ENCODE measurements around the gene PEX5L.

PEX5L gene

DNA sequence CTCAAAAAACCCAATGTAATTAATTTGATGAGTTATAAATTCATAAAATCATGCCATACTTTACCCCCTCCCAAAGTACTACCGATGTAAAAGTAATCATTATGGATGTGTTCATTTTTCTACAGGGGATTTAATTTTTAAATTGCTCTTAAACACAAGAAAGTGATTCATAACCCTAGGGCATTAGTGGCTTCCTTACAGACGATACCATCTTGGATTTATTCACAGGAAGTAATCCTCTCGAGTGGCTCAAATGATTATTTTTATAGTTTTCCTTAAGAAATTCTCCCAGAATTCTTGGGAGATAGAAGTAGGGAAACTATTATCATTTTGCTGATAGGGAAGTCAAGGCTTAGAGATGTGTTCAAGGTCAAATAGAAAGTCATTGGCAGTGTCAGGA, 80.9 kb downstream of the PEX5L start:
- no peak overlapping the region for H3K4me3 ChIP-seq (ENCODE audit: low read length)
- DNase-seq (ENCODE audit: low read depth), result no peak
- H3K9me3 ChIP-seq (ENCODE audit: control insufficient read depth, low read length), result no peaks in the 10 kb centered on the region
- peaks cover 7% of the 10 kb centered on the region for H3K4me1 ChIP-seq (ENCODE audit: control insufficient read depth, insufficient read depth, low read length)
- H3K9ac ChIP-seq (ENCODE audit: low read length), result no peak overlapping the region
- no peaks in the 10 kb centered on the region for H3K36me3 ChIP-seq (ENCODE audit: control insufficient read depth, insufficient read depth, low read length, severe bottlenecking)
- no peaks in the 10 kb centered on the region for H3K27me3 ChIP-seq (replicated peaks; ENCODE audit: control insufficient read depth, insufficient read depth, low read length)

DNA sequence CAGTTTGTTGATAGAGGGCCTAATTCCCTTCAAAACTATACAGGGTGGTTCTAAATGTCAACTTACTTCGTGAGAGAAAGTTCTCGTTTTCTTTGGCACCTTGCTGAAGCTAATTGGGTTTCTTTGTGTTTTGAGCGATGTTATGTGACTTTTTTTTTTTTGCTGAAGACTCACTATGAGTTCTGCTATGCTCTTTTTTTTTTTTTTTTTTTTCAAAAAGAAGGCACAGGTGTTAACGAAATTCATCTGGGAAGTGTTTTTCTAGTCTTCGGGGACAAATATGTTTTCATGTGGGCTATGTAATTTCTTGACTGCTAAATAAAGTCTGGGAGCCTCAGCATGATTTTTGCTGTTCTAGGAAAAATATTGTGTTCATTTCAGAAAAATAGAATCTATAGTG, 81.5 kb downstream of the PEX5L start:
- Histone ChIP-seq H3K4me1 (ENCODE audit: control insufficient read depth, insufficient read depth, low read length) (peaks cover 7% of the 10 kb centered on the region), H3K9me3 (ENCODE audit: control insufficient read depth, low read length) (no peaks in the 10 kb centered on the region), H3K27me3 (replicated peaks; ENCODE audit: control insufficient read depth, insufficient read depth, low read length) (no peaks in the 10 kb centered on the region), H3K9ac (ENCODE audit: low read length) (no peak overlapping the region), H3K36me3 (ENCODE audit: control insufficient read depth, insufficient read depth, low read length, severe bottlenecking) (no peaks in the 10 kb centered on the region), H3K4me3 (ENCODE audit: low read length) (no peak overlapping the region)
- DNase-seq (ENCODE audit: low read depth), result no peak

DNA sequence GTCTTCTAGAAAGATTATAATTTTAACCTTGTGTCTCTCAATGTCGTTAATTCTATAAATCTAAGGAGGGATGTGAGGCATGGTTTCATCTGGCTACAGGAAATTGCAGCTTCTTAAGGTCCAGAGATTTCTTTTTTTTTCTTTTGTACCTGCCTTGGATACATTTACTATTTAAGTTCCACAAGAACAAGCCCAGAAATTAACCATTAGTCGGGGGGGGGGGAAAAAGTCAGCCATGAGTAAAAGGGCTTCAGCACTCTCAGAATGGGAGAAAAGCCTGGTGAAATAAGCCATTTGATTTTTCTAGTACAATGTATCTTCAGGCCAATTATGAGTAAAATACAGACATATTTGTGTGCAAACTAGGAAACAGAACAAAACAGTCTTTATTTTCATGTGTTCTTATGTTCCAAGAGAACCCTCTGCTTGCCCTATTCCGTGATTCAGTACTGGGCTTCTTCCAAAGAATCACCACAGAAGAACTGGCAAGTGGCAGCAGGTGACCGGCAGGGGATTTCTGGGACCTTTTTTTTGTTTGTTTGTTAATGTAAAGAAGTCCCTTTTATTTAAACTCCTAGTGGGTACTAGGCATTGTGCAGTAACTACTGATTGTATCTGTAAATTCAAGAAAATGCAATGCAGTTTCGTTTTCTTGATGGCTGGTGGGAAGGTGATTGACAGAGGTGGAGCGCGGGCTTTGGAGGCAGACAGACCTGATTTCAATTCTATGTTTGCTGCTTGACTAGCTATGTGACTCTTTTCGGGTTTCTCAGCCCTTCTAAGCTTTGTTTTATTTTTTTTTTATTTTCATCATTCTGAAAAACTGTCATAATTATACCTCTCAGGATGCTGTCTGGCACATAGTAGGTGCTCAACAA, 82.5 kb downstream of the PEX5L start:
- no peak for DNase-seq (ENCODE audit: low read depth)
- no peaks in the 10 kb centered on the region for H3K36me3 ChIP-seq (ENCODE audit: control insufficient read depth, insufficient read depth, low read length, severe bottlenecking)

DNA sequence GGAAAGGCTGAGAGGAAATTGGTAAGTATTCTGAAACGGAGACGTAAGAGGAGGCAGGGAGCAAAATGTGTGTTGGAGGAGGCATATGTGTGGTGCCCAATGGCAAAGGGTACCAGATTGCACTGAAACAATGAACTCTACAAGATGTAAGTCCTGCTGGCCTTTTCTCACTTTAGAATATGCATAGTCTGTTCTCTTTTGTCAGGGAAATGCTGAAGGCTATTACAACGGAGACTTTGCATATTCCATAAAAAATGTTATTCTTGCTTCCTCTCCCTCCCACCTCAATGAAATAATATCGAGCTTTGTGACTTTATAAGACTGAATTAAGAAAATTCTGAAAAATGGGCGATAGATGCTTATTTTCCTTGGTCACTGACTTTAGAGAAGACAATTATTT, 85.9 kb downstream of the PEX5L start:
- no peak for DNase-seq (ENCODE audit: low read depth)
- H3K4me3 ChIP-seq (ENCODE audit: low read length), result no peak overlapping the region
- no peaks in the 10 kb centered on the region for H3K4me1 ChIP-seq (ENCODE audit: control insufficient read depth, insufficient read depth, low read length)
- H3K27me3 ChIP-seq (replicated peaks; ENCODE audit: control insufficient read depth, insufficient read depth, low read length), result no peaks in the 10 kb centered on the region
- no peak overlapping the region for H3K9ac ChIP-seq (ENCODE audit: low read length)
- no peaks in the 10 kb centered on the region for H3K36me3 ChIP-seq (ENCODE audit: control insufficient read depth, insufficient read depth, low read length, severe bottlenecking)
- H3K9me3 ChIP-seq (ENCODE audit: control insufficient read depth, low read length), result no peaks in the 10 kb centered on the region

More for the DNA sequence above, 82.5 kb downstream of the PEX5L start:
- Histone ChIP-seq H3K4me1 (ENCODE audit: control insufficient read depth, insufficient read depth, low read length) (peaks cover 7% of the 10 kb centered on the region), H3K27me3 (replicated peaks; ENCODE audit: control insufficient read depth, insufficient read depth, low read length) (no peaks in the 10 kb centered on the region), H3K9ac (ENCODE audit: low read length) (no peak overlapping the region), H3K4me3 (ENCODE audit: low read length) (no peak overlapping the region), H3K9me3 (ENCODE audit: control insufficient read depth, low read length) (no peaks in the 10 kb centered on the region)

DNA sequence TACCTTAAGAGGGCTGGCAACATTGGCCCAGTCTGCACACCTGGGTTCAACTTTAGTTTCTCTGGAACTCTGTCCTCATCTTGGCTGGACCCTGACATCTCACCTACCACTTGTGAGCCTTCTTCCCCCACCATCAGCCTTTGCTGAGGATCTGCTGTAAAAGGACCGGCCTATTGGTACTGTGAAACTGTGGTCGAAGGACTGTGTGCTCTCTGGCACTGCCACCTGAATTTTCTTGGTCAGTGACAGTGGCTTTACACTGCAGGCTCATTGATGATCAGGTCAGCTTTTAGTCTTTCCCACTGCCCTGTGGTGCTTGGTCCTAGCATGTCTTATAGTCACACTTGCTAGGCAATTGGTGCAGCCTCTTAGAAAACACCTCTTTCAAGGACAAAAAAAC, 86.9 kb downstream of the PEX5L start:
- H3K27me3 ChIP-seq (replicated peaks; ENCODE audit: control insufficient read depth, insufficient read depth, low read length), result no peaks in the 10 kb centered on the region
- no peaks in the 10 kb centered on the region for H3K9me3 ChIP-seq (ENCODE audit: control insufficient read depth, low read length)
- no peak for DNase-seq (ENCODE audit: low read depth)
- H3K36me3 ChIP-seq (ENCODE audit: control insufficient read depth, insufficient read depth, low read length, severe bottlenecking), result no peaks in the 10 kb centered on the region
- H3K4me3 ChIP-seq (ENCODE audit: low read length), result no peak overlapping the region
- H3K4me1 ChIP-seq (ENCODE audit: control insufficient read depth, insufficient read depth, low read length), result peaks cover 5% of the 10 kb centered on the region
- H3K9ac ChIP-seq (ENCODE audit: low read length), result no peak overlapping the region

DNA sequence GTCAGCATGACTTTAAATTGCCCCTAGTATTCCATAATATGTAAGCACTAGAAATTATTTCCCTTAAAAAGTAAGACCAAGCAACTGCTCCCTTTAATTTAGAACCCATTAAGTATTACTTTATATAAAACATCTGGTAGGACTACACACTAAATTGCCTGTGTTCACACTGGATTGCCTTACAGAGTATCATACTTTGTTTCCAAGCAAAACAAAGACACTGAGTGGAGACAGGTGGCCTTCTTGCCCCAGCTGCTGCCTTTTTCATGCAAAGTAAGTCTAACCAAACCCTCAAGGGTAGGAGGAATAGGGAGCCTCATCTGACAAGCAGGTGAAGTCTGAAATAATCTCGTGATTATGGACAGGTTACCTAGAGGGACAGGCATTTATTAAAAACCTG, 87.3 kb downstream of the PEX5L start:
- no peak for DNase-seq (ENCODE audit: low read depth)
- H3K27me3 ChIP-seq (replicated peaks; ENCODE audit: control insufficient read depth, insufficient read depth, low read length), result no peaks in the 10 kb centered on the region
- no peak overlapping the region for H3K4me3 ChIP-seq (ENCODE audit: low read length)
- H3K36me3 ChIP-seq (ENCODE audit: control insufficient read depth, insufficient read depth, low read length, severe bottlenecking), result no peaks in the 10 kb centered on the region
- no peaks in the 10 kb centered on the region for H3K9me3 ChIP-seq (ENCODE audit: control insufficient read depth, low read length)
- H3K4me1 ChIP-seq (ENCODE audit: control insufficient read depth, insufficient read depth, low read length), result peaks cover 5% of the 10 kb centered on the region
- H3K9ac ChIP-seq (ENCODE audit: low read length), result no peak overlapping the region

DNA sequence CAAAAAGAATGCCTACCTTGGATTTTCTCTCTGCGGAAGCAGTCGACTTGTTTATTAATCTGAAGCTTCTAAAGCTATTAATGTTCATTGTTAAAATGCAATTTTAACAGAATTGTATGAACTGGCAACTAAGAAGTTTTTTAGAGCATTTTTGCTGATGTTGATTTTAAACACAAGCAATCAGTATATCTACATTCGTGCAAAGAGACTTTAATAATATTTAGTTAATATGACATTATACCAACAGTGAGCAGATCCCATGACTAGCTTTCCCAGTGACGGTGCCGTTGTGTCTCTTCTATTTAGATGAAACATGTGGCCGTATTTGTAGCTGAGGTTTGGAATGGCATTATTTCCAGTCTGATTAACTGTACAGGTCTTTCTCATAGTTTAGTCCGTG, 88.0 kb downstream of the PEX5L start:
- Histone ChIP-seq H3K36me3 (ENCODE audit: control insufficient read depth, insufficient read depth, low read length, severe bottlenecking) (no peaks in the 10 kb centered on the region), H3K4me1 (ENCODE audit: control insufficient read depth, insufficient read depth, low read length) (peaks cover 5% of the 10 kb centered on the region)

DNA sequence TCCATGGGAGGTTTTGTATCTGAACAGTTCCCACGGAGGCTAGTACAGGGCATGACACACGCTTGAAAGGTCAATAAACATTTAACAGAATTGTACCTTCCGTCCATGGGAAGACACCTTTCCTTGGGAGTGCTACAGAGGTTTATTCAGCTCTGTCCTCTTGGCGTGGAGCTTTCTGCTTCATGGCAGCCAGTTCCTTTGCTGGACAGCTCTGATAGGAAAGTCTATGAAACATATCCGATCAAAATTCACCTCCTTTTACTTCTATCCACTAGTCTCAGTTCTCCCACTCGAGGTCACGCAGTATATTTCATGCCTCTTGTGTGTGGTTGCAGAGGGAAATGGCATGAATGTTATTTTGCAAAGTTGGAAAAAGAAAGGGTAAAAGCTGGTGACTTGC, 91.2 kb downstream of the PEX5L start:
- peaks cover 22% of the 10 kb centered on the region for H3K4me1 ChIP-seq (ENCODE audit: control insufficient read depth, insufficient read depth, low read length)
- no peaks in the 10 kb centered on the region for H3K27me3 ChIP-seq (replicated peaks; ENCODE audit: control insufficient read depth, insufficient read depth, low read length)
- no peak overlapping the region for H3K9ac ChIP-seq (ENCODE audit: low read length)
- H3K36me3 ChIP-seq (ENCODE audit: control insufficient read depth, insufficient read depth, low read length, severe bottlenecking), result no peaks in the 10 kb centered on the region
- DNase-seq (ENCODE audit: low read depth), result no peak
- H3K9me3 ChIP-seq (ENCODE audit: control insufficient read depth, low read length), result no peaks in the 10 kb centered on the region
- H3K4me3 ChIP-seq (ENCODE audit: low read length), result no peak overlapping the region

More for the DNA sequence above, 88.0 kb downstream of the PEX5L start:
- no peaks in the 10 kb centered on the region for H3K27me3 ChIP-seq (replicated peaks; ENCODE audit: control insufficient read depth, insufficient read depth, low read length)
- DNase-seq (ENCODE audit: low read depth), result no peak
- H3K9me3 ChIP-seq (ENCODE audit: control insufficient read depth, low read length), result no peaks in the 10 kb centered on the region
- no peak overlapping the region for H3K4me3 ChIP-seq (ENCODE audit: low read length)
- H3K9ac ChIP-seq (ENCODE audit: low read length), result no peak overlapping the region

DNA sequence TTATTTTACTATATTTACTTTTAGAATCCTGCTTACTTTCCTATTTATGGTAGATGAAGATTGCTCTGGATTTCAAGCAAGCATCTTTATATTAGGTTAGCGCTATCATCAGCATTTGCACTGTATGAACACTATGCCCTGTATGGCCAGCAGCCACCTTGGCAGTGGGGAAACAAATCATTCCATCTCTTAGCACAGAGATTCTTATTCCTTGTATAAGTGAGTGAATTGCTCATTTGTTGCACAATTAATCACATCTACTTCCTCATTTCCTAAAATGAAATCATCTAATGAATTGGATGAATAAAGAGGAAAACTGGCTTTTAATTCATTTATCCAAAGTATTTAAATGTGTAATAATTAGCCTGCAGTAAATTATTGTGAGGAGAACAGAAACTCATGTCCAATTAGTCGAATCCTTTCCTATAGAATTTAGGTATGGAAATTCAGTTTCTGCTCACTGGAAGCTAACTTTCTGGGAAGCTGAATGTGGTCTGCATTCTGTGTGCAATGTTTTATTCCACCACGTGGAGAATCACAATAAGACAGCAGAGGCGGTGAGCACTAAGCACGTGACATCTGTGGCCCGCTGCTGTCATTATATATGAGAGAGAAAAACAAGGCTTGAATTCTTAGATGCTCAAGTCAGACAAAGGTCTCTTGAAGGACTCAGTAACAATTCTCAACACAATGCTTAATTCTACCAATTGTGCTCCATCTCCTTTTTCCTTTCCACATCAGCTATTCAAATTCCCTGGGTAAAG, 93.4 kb downstream of the PEX5L start:
- no peak overlapping the region for H3K9ac ChIP-seq (ENCODE audit: low read length)
- DNase-seq (ENCODE audit: low read depth), result no peak
- no peaks in the 10 kb centered on the region for H3K36me3 ChIP-seq (ENCODE audit: control insufficient read depth, insufficient read depth, low read length, severe bottlenecking)
- H3K27me3 ChIP-seq (replicated peaks; ENCODE audit: control insufficient read depth, insufficient read depth, low read length), result no peaks in the 10 kb centered on the region
- no peak overlapping the region for H3K4me3 ChIP-seq (ENCODE audit: low read length)
- peaks cover 22% of the 10 kb centered on the region for H3K4me1 ChIP-seq (ENCODE audit: control insufficient read depth, insufficient read depth, low read length)
- H3K9me3 ChIP-seq (ENCODE audit: control insufficient read depth, low read length), result no peaks in the 10 kb centered on the region

DNA sequence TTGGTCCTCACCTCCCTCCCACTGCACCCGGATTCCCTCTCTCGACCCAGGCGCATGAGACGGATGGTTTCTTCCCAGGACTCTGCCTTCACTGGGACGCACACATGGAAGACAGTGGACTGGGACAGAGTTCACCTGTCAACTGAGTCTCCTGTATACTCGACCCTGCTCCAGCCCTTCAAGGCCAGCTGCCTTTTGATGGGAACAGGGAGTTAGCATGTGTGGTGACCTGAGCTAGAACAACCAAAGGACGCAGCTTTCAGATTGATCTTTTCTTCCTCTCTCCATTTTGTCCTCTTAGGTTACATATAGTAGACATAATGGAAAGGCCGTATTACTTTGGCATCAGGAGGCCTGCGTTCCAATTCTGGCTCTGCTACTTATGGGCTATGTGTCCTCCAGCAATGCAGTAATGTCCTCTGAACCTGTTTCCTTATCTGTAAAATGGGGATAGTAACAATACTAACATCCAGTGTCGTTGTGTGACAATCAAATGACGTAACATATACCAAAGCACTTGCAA, 94.1 kb downstream of the PEX5L start:
- Histone ChIP-seq H3K4me1 (ENCODE audit: control insufficient read depth, insufficient read depth, low read length) (peaks cover 22% of the 10 kb centered on the region), H3K9me3 (ENCODE audit: control insufficient read depth, low read length) (no peaks in the 10 kb centered on the region), H3K36me3 (ENCODE audit: control insufficient read depth, insufficient read depth, low read length, severe bottlenecking) (no peaks in the 10 kb centered on the region), H3K9ac (ENCODE audit: low read length) (peak overlapping the region; percentile 53), H3K27me3 (replicated peaks; ENCODE audit: control insufficient read depth, insufficient read depth, low read length) (no peaks in the 10 kb centered on the region), H3K4me3 (ENCODE audit: low read length) (peak overlapping the region; percentile 78)
- DNase-seq (ENCODE audit: low read depth), result no peak

DNA sequence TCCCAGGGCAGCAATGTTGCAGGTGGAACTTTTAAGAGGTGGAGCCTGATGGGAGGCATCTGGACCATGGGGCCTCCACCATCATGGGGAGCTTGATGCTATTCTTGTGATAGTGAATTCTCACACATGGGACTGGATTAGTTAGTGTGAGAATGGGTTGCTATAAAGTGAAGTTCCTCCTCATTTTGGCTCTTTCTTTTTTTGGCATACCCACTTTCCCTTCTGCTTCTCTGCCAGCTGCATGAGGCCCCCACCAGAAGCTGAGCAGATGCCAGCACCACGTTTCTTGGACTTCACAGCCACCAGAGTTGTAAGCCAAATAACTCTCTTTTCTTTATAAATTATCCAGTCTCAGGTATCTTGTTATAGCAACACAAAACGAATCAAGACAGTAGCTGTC, 101.0 kb downstream of the PEX5L start:
- H3K36me3 ChIP-seq (ENCODE audit: control insufficient read depth, insufficient read depth, low read length, severe bottlenecking), result no peaks in the 10 kb centered on the region
- peaks cover 4% of the 10 kb centered on the region for H3K9me3 ChIP-seq (ENCODE audit: control insufficient read depth, low read length)
- no peak overlapping the region for H3K9ac ChIP-seq (ENCODE audit: low read length)
- H3K4me1 ChIP-seq (ENCODE audit: control insufficient read depth, insufficient read depth, low read length), result no peaks in the 10 kb centered on the region
- no peak overlapping the region for H3K4me3 ChIP-seq (ENCODE audit: low read length)
- no peaks in the 10 kb centered on the region for H3K27me3 ChIP-seq (replicated peaks; ENCODE audit: control insufficient read depth, insufficient read depth, low read length)
- no peak for DNase-seq (ENCODE audit: low read depth)

All from adipocyte (in vitro differentiated cells).